ENCODE measurements around the gene UGT3A1. TPM values are rescaled to one million over a fixed set of nuclear protein-coding genes. Genes with fewer than 3 reads are reported as not detected.
"Not testable (repeated sequence)": the region's sequence is repeated elsewhere in the genome, so short reads cannot be mapped to it uniquely, and the experiment has no call there.

The UGT3A1 gene
- total RNA-seq, 2 donors from 2014 or later: not detected

- H3K27me3 Mint-ChIP-seq: no peaks in the 10 kb centered on the region
- H3K27ac Mint-ChIP-seq: no peak overlapping the region
- no peaks in the 10 kb centered on the region for H3K36me3 Mint-ChIP-seq (ENCODE audit: low read depth)
- H3K4me3 Mint-ChIP-seq: no peak overlapping the region
- H3K4me1 Mint-ChIP-seq: no peaks in the 10 kb centered on the region
- DNase-seq: no peak
- no peaks in the 10 kb centered on the region for H3K9me3 ChIP-seq (ENCODE audit: control insufficient read depth, low read length, poor library complexity, severe bottlenecking)
- ATAC-seq: no peak
Measured at GRCh38 chr5:36017004-36017403, 25.8 kb upstream of the UGT3A1 start.

GRCh38 chr5:36013182-36013581, 22.0 kb upstream of the UGT3A1 start:
- no peak for DNase-seq
- no peaks in the 10 kb centered on the region for H3K36me3 Mint-ChIP-seq (ENCODE audit: low read depth)
- no peak for ATAC-seq
- H3K4me1 Mint-ChIP-seq: no peaks in the 10 kb centered on the region
- H3K9me3 ChIP-seq (ENCODE audit: control insufficient read depth, low read length, poor library complexity, severe bottlenecking): no peaks in the 10 kb centered on the region
- H3K27ac Mint-ChIP-seq: no peak overlapping the region
- H3K4me3 Mint-ChIP-seq: no peak overlapping the region
- no peaks in the 10 kb centered on the region for H3K27me3 Mint-ChIP-seq

- H3K27me3 Mint-ChIP-seq: peaks cover under 1% of the 10 kb centered on the region
- no peak overlapping the region for H3K27ac Mint-ChIP-seq
- no peak for DNase-seq
- no peaks in the 10 kb centered on the region for H3K9me3 ChIP-seq (ENCODE audit: control insufficient read depth, low read length, poor library complexity, severe bottlenecking)
- no peaks in the 10 kb centered on the region for H3K36me3 Mint-ChIP-seq (ENCODE audit: low read depth)
- no peak for ATAC-seq
- no peak overlapping the region for H3K4me3 Mint-ChIP-seq
- no peaks in the 10 kb centered on the region for H3K4me1 Mint-ChIP-seq
Measured at GRCh38 chr5:36009698-36010097, 18.5 kb upstream of the UGT3A1 start.

GRCh38 chr5:36007366-36007765, 16.2 kb upstream of the UGT3A1 start:
- DNase-seq: no peak
- Mint-ChIP-seq H3K4me3 (no peak overlapping the region), H3K27ac (no peak overlapping the region), H3K36me3 (ENCODE audit: low read depth) (peaks cover 2% of the 10 kb centered on the region), H3K4me1 (no peaks in the 10 kb centered on the region), H3K27me3 (peaks cover 19% of the 10 kb centered on the region)
- no peak for ATAC-seq
- no peaks in the 10 kb centered on the region for H3K9me3 ChIP-seq (ENCODE audit: control insufficient read depth, low read length, poor library complexity, severe bottlenecking)

GRCh38 chr5:36006163-36006562, 15.0 kb upstream of the UGT3A1 start:
- H3K27me3 Mint-ChIP-seq: peaks cover 25% of the 10 kb centered on the region
- no peaks in the 10 kb centered on the region for H3K9me3 ChIP-seq (ENCODE audit: control insufficient read depth, low read length, poor library complexity, severe bottlenecking)
- no peak for ATAC-seq
- no peaks in the 10 kb centered on the region for H3K4me1 Mint-ChIP-seq
- no peak for DNase-seq
- H3K27ac Mint-ChIP-seq: no peak overlapping the region
- H3K4me3 Mint-ChIP-seq: no peak overlapping the region
- peaks cover 2% of the 10 kb centered on the region for H3K36me3 Mint-ChIP-seq (ENCODE audit: low read depth)

GRCh38 chr5:36001032-36001431, 9.8 kb upstream of the UGT3A1 start:
- Mint-ChIP-seq H3K4me1 (no peaks in the 10 kb centered on the region), H3K27me3 (peaks cover 30% of the 10 kb centered on the region), H3K4me3 (no peak overlapping the region), H3K27ac (no peak overlapping the region), H3K36me3 (ENCODE audit: low read depth) (peaks cover 2% of the 10 kb centered on the region)
- H3K9me3 ChIP-seq (ENCODE audit: control insufficient read depth, low read length, poor library complexity, severe bottlenecking): no peaks in the 10 kb centered on the region
- DNase-seq: no peak
- ATAC-seq: no peak

- H3K27ac Mint-ChIP-seq: no peak overlapping the region
- no peak for ATAC-seq
- DNase-seq: no peak
- peaks cover 32% of the 10 kb centered on the region for H3K27me3 Mint-ChIP-seq
- H3K36me3 Mint-ChIP-seq (ENCODE audit: low read depth): peaks cover 2% of the 10 kb centered on the region
- H3K4me1 Mint-ChIP-seq: no peaks in the 10 kb centered on the region
- H3K9me3 ChIP-seq (ENCODE audit: control insufficient read depth, low read length, poor library complexity, severe bottlenecking): no peaks in the 10 kb centered on the region
- no peak overlapping the region for H3K4me3 Mint-ChIP-seq
Measured at GRCh38 chr5:35999547-35999946, 8.4 kb upstream of the UGT3A1 start.

GRCh38 chr5:35996076-35996475, 4.9 kb upstream of the UGT3A1 start:
- Mint-ChIP-seq H3K4me3 (no peak overlapping the region), H3K27me3 (peaks cover 38% of the 10 kb centered on the region), H3K27ac (no peak overlapping the region), H3K4me1 (no peaks in the 10 kb centered on the region), H3K36me3 (ENCODE audit: low read depth) (no peaks in the 10 kb centered on the region)
- no peak for ATAC-seq
- no peaks in the 10 kb centered on the region for H3K9me3 ChIP-seq (ENCODE audit: control insufficient read depth, low read length, poor library complexity, severe bottlenecking)
- no peak for DNase-seq

- DNase-seq (no peak), ATAC-seq (no peak)
- no peaks in the 10 kb centered on the region for H3K9me3 ChIP-seq (ENCODE audit: control insufficient read depth, low read length, poor library complexity, severe bottlenecking)
- no peak overlapping the region for H3K4me3 Mint-ChIP-seq
- no peaks in the 10 kb centered on the region for H3K4me1 Mint-ChIP-seq
- no peaks in the 10 kb centered on the region for H3K36me3 Mint-ChIP-seq (ENCODE audit: low read depth)
- peaks cover 56% of the 10 kb centered on the region for H3K27me3 Mint-ChIP-seq
- H3K27ac Mint-ChIP-seq: no peak overlapping the region
Measured at GRCh38 chr5:35990520-35990919, 670 bp downstream of the UGT3A1 start.

- H3K36me3 Mint-ChIP-seq (ENCODE audit: low read depth): no peaks in the 10 kb centered on the region
- H3K9me3 ChIP-seq (ENCODE audit: control insufficient read depth, low read length, poor library complexity, severe bottlenecking): no peaks in the 10 kb centered on the region
- ATAC-seq: no peak
- DNase-seq: no peak
- no peak overlapping the region for H3K4me3 Mint-ChIP-seq
- peaks cover 47% of the 10 kb centered on the region for H3K27me3 Mint-ChIP-seq
- H3K27ac Mint-ChIP-seq: no peak overlapping the region
- no peaks in the 10 kb centered on the region for H3K4me1 Mint-ChIP-seq
Measured at GRCh38 chr5:35988529-35988928, 2.7 kb downstream of the UGT3A1 start.

- Mint-ChIP-seq H3K4me3 (no peak overlapping the region), H3K27ac (no peak overlapping the region), H3K4me1 (no peaks in the 10 kb centered on the region), H3K27me3 (peaks cover 40% of the 10 kb centered on the region), H3K36me3 (ENCODE audit: low read depth) (no peaks in the 10 kb centered on the region)
- H3K9me3 ChIP-seq (ENCODE audit: control insufficient read depth, low read length, poor library complexity, severe bottlenecking): no peaks in the 10 kb centered on the region
- DNase-seq (no peak), ATAC-seq (no peak)
Measured at GRCh38 chr5:35987776-35988175, 3.4 kb downstream of the UGT3A1 start.

- no peak overlapping the region for H3K4me3 Mint-ChIP-seq
- ATAC-seq (no peak), DNase-seq (no peak)
- no peaks in the 10 kb centered on the region for H3K9me3 ChIP-seq (ENCODE audit: control insufficient read depth, low read length, poor library complexity, severe bottlenecking)
- H3K27ac Mint-ChIP-seq: no peak overlapping the region
- H3K4me1 Mint-ChIP-seq: no peaks in the 10 kb centered on the region
- no peaks in the 10 kb centered on the region for H3K36me3 Mint-ChIP-seq (ENCODE audit: low read depth)
- peaks cover 3% of the 10 kb centered on the region for H3K27me3 Mint-ChIP-seq
Measured at GRCh38 chr5:35979715-35980114, 11.5 kb downstream of the UGT3A1 start.

- H3K27me3 Mint-ChIP-seq: peaks cover 15% of the 10 kb centered on the region
- not testable (repeated sequence) for H3K4me3 Mint-ChIP-seq; ATAC-seq; H3K27ac Mint-ChIP-seq; H3K36me3 Mint-ChIP-seq (ENCODE audit: low read depth); DNase-seq; H3K9me3 ChIP-seq (ENCODE audit: control insufficient read depth, low read length, poor library complexity, severe bottlenecking); H3K4me1 Mint-ChIP-seq
Measured at GRCh38 chr5:35976859-35977258, 14.3 kb downstream of the UGT3A1 start.

GRCh38 chr5:35974570-35974969, 16.6 kb downstream of the UGT3A1 start:
- H3K27ac Mint-ChIP-seq: no peak overlapping the region
- no peaks in the 10 kb centered on the region for H3K36me3 Mint-ChIP-seq (ENCODE audit: low read depth)
- no peak overlapping the region for H3K4me3 Mint-ChIP-seq
- H3K9me3 ChIP-seq (ENCODE audit: control insufficient read depth, low read length, poor library complexity, severe bottlenecking): no peaks in the 10 kb centered on the region
- no peak for DNase-seq
- no peak for ATAC-seq
- H3K4me1 Mint-ChIP-seq: no peaks in the 10 kb centered on the region
- H3K27me3 Mint-ChIP-seq: peaks cover 22% of the 10 kb centered on the region

- ATAC-seq: no peak
- H3K36me3 Mint-ChIP-seq (ENCODE audit: low read depth): no peaks in the 10 kb centered on the region
- no peaks in the 10 kb centered on the region for H3K9me3 ChIP-seq (ENCODE audit: control insufficient read depth, low read length, poor library complexity, severe bottlenecking)
- H3K27me3 Mint-ChIP-seq: peaks cover 22% of the 10 kb centered on the region
- DNase-seq: no peak
- no peak overlapping the region for H3K4me3 Mint-ChIP-seq
- H3K27ac Mint-ChIP-seq: no peak overlapping the region
- H3K4me1 Mint-ChIP-seq: no peaks in the 10 kb centered on the region
Measured at GRCh38 chr5:35971878-35972210, 19.3 kb downstream of the UGT3A1 start.

Data from T-helper 17 cell (primary cell).